Psoas muscle (tissue), 8 donors: ENCODE measurements around the gene CUBN. TPM values are rescaled to one million over a fixed set of nuclear protein-coding genes. Genes with fewer than 3 reads are reported as not detected.

Experiments
- ATAC-seq, 4 donors: fragments of 200-7000 bp; cut with Tn5 transposase; one replicate each; pipeline ENCODE4 v1.9.1; 2020; ENCODE audit warnings: moderate library complexity in 3 of 4, mild to moderate bottlenecking in 2 of 4
- DNase-seq, 2 donors: peaks; one replicate each; pipeline ENCODE4 v3.0.0-alpha.2; 2020
- H3K27ac ChIP-seq: fragments of 200-600 bp; one replicate; pipeline ENCODE4 v1.8.0; 2022
- H3K27me3 ChIP-seq, 3 donors: fragments of 200-600 bp in 1 of 3; one replicate each; pipeline versions ENCODE4 v1.6.1 to v1.8.0; 2013 to 2022; ENCODE audit warnings: low read length in 2 of 3, mild to moderate bottlenecking in 2 of 3, moderate library complexity in 1 of 3; ENCODE audit not compliant: insufficient read depth in 3 of 3
- H3K36me3 ChIP-seq, 2 donors: fragments of 200-600 bp in 1 of 2; one replicate each; pipeline versions ENCODE4 v1.6.1 to v1.8.0; 2013 to 2022; ENCODE audit warnings: low read depth in 1 of 2, mild to moderate bottlenecking in 1 of 2, moderate library complexity in 1 of 2; ENCODE audit not compliant: insufficient read depth in 1 of 2
- H3K4me1 ChIP-seq: fragments of 200-600 bp; one replicate; pipeline ENCODE4 v1.8.0; 2022
- H3K4me3 ChIP-seq: fragments of 200-600 bp; one replicate; pipeline ENCODE4 v1.8.0; 2022; ENCODE audit warnings: mild to moderate bottlenecking
- H3K9me3 ChIP-seq: fragments of 200-600 bp; one replicate; pipeline ENCODE4 v1.8.0; 2022
- WGBS, 3 donors: extraction: QIAGEN DNeasy Blood & Tissue Kit; methylation state at CpG; one replicate each; pipeline versions ENCODE4 v1.1.6 to v1.1.7; 2013; 5-methylcytosine and 5-hydroxymethylcytosine counted together
- intact Hi-C, 2 donors: fragments of 100-400 bp; cut with DNase I; formaldehyde crosslinking; loops; one replicate each; pipeline versions ENCODE4 v1.11.0 to v1.14.2; 2022
- polyA plus RNA-seq, 3 donors: library from polyadenylated mRNA; stranded (reverse); fragments of 200-250 nt; gene quantifications; one replicate each; pipeline ENCODE4 v1.2.3, GENCODE V29; 2013
- total RNA-seq, 4 donors: library from RNA; stranded (reverse); fragmentation: NEBNext Ultra II Directional in 2 of 4; extraction: Animal tissue kit (Norgen Biotek cat#: 25700) in 2 of 4; gene quantifications; one replicate each; pipeline versions ENCODE4 v1.2.1 to v1.2.4, GENCODE V29; 2021 to 2023
- TF ChIP-seq, protein P1 (sequence below): fragments of 200-600 bp; IDR thresholded peaks from one replicate; pipeline ENCODE4 v1.8.0; 2022; ENCODE audit warnings: antibody characterized with exemption
- donor health status: healthy with polysubstance abuse.
- donor health status: DM: no; HTN: no; CAD: no; lungs with moderate emphysema.
- donor health status: Bipolar disorder and iron deficiency.
- donor health status: healthy.
- donor health status: DM: yes; HTN: yes; CAD: no.
- donor health status: DM: no; HTN: no; CAD: no.
- donor health status: DM: no; HTN: no; CAD: no.
- donor health status: DM: yes; HTN: yes; CAD: no.

CUBN gene
- total and polyA plus RNA-seq, 7 donors, result 0.07 to 1.1 (median 0.22) TPM

GRCh38 chr10:16952080-16952479 is 177.5 kb downstream of the CUBN start:
- intact Hi-C loops, result no loop called here
- Histone ChIP-seq H3K27me3 (no peaks in the 10 kb centered on the region), H3K4me3 (no peak overlapping the region), H3K4me1 (no peaks in the 10 kb centered on the region), H3K27ac (no peak overlapping the region), H3K9me3 (no peaks in the 10 kb centered on the region), H3K36me3 (peaks cover 0 to 2% of the 10 kb centered on the region in 2 donors)
- TF ChIP-seq, protein P1, sequence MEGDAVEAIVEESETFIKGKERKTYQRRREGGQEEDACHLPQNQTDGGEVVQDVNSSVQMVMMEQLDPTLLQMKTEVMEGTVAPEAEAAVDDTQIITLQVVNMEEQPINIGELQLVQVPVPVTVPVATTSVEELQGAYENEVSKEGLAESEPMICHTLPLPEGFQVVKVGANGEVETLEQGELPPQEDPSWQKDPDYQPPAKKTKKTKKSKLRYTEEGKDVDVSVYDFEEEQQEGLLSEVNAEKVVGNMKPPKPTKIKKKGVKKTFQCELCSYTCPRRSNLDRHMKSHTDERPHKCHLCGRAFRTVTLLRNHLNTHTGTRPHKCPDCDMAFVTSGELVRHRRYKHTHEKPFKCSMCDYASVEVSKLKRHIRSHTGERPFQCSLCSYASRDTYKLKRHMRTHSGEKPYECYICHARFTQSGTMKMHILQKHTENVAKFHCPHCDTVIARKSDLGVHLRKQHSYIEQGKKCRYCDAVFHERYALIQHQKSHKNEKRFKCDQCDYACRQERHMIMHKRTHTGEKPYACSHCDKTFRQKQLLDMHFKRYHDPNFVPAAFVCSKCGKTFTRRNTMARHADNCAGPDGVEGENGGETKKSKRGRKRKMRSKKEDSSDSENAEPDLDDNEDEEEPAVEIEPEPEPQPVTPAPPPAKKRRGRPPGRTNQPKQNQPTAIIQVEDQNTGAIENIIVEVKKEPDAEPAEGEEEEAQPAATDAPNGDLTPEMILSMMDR, result no peak
- WGBS, 3 donors, result 44 to 53% (median 48%) methylated on average over 5 of the region's 5 CpGs
- ATAC-seq (no peak), DNase-seq (no peak)

DNA sequence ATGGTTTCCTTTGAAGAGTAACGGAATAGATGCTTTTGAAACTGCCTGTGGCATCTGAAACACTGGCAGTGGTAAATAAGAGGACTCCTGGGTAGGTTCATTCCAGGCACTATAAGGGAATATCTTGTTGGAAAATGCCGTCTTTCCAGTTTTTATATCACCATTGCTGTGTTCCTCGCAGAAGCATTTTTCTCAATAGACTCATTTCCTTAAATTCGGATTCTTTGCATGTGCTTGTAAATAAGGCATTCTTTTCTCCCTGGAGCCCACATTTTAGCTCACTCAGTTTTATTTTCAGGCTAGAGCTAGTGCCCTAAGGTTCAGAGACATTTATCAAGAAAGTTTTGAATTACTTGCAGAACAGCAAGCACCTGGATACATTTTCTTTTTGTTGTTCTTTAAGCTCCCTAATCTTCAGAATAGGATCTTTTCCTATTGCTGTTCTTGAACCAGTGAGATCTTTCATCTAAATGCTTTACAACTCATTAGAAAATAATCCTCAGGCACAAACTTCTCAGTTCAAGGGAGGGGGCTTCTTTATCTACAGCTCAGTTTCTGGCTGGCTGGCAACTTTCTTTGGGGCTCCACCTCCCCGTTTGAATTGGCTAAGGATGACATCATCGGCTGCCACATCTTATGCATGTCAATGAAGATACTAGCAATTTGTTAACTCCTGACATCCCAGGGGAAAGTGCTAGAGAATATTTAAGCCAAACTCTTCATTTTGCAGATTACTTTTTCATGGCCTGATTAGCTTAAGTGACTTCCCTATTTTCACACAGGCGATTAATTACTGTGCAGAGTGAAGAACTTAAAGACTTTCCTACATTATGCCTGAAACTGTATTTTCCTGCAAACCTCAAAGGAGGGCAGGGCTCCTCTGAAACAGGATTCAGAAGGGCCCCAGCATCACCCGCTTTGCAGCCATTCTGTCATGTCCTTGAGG is 178.7 kb downstream of the CUBN start:
- Histone ChIP-seq H3K9me3 (no peaks in the 10 kb centered on the region), H3K4me3 (no peak overlapping the region), H3K27ac (no peak overlapping the region), H3K27me3 (no peaks in the 10 kb centered on the region), H3K4me1 (no peaks in the 10 kb centered on the region), H3K36me3 (peaks cover 0 to 2% of the 10 kb centered on the region in 2 donors)
- ATAC-seq (no peak), DNase-seq (no peak)
- WGBS, 3 donors, result 54 to 59% (median 55%) methylated on average over 8 of the region's 8 CpGs
- TF ChIP-seq, protein P1, result no peak
- intact Hi-C loops, result no loop called here

DNA sequence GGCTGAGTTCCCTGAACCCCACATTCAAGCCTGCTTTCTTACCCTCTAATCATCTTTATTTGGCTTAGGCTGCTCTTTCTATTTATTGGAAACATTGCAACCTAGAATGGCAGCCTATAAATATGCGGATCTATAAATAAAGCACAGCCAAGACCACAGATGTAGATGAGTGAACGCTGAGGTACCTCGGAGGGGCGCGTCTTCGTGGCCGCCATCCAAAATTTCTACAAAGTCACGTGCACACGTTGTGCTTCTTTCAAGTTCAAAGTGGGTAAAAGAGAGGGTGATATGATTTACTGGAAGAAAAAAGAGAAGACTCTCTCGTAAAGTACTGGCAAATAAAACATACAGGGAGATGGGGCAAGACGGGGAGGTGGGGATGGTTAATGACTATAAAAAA is 179.8 kb downstream of the CUBN start:
- no peak for DNase-seq
- Histone ChIP-seq H3K4me3 (no peak overlapping the region), H3K9me3 (no peaks in the 10 kb centered on the region), H3K4me1 (peaks cover 6% of the 10 kb centered on the region), H3K27me3 (no peaks in the 10 kb centered on the region), H3K36me3 (peaks cover 0 to 2% of the 10 kb centered on the region in 2 donors), H3K27ac (no peak overlapping the region)
- WGBS, 3 donors, result 69 to 75% (median 70%) methylated on average over 11 of the region's 11 CpGs
- intact Hi-C loops, result no loop called here
- no peak for ATAC-seq
- TF ChIP-seq, protein P1, result no peak

DNA sequence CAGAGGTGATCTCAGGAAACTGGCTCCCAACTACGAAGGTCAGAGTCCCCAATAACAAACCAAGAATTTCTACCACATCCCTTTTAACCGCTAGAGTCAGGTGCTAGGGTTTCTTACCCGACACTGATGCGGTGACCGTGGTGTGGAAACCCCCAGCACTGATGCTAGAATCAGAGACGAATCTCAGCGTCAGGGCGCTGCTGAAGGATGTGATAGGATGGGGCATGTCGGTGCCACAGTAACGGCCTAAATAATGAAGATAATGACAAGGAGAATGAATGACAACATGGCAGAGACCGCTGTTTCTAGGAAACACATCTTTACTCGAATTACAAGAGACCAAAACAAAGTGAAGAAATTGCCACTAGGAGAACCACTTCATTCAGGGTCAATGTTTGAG is 181.2 kb downstream of the CUBN start:
- Histone ChIP-seq H3K4me3 (no peak overlapping the region), H3K4me1 (peaks cover 9% of the 10 kb centered on the region), H3K9me3 (no peaks in the 10 kb centered on the region), H3K27ac (no peak overlapping the region), H3K36me3 (peaks cover 0 to 2% of the 10 kb centered on the region in 2 donors), H3K27me3 (no peaks in the 10 kb centered on the region)
- DNase-seq, result no peak
- 96 to 97% (median 96%) methylated on average over 12 of the region's 12 CpGs for WGBS, 3 donors
- intact Hi-C loops, result no loop called here
- TF ChIP-seq, protein P1, result no peak
- ATAC-seq, result no peak
